HL-60/S4 (cell line): ENCODE results near the gene SOBP.
"Not testable (repeated sequence)": the region's sequence is repeated elsewhere in the genome, so short reads cannot be mapped to it uniquely, and the experiment has no call there.

ENCODE experiments used
- in situ Hi-C: fragments of 300-500 bp; cut with MboI; formaldehyde crosslinking; loops from 2 replicates; pipeline ENCODE4 v1.14.3; 2022; ENCODE audit warnings: low sequenced_read_pairs

SOBP gene

DNA sequence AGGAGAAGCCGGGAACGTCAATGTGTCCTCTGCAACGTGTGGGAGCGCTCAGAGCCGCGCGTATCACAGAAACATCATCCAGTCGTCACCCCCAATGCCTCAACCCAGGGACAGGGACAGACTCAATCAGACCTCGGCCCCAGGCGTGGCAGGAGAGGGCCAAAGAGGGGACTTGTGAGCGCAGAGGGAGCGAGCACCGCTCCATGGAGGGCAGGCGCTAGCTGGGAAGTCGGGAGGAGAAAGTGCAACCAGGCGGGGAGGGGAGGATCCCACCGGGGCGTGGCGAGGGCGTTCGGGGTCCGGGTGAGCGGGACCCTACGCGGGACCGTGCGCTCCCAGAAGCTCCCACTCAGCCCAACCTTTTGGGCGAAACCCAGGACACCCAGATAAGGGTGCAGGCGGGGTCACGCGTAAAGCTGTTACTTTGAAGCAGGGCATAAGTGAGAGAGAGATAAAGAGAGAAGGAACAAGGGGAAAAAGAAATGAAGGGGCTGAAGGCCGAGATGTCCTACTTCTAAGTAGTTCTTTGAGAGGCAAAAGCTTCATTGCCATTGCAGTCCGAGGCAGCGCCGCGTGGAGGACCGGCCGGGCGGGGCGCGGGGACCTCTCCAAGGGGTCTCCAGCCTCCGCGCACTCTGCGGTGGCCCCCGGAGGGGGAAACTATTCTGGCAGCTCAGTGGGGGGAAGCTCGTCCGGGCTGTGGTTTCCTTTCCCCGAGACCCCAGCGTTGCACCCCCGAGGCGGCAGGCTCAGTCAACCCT, 862 bp upstream of the SOBP start:
- in situ Hi-C loops = no loop called here

DNA sequence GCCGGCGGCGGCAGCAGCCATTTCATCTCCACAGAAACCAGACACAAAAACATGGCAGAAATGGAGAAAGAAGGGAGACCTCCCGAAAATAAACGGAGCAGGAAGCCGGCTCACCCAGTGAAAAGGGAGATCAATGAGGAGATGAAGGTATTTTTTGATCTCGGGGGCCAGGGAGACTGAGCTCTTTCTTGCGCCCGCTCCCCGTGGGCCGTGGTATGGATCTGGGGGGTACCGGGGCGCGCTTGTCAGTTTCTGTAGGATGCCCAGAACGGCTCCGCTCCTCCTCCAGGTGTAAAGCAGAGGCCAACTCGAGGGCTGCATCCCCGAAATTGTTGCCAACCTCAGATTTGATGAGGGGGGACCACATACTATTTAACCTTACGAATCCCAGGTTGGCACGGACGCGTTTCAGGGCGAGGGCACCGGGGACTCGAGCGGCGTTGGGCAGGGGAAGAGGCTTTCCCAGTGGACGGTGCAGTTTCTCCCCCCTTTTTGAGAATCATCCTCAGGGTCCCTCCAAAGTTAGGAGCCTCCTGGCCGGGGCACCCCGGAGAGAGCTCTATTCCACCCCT, 735 bp downstream of the SOBP start:
- in situ Hi-C loops = no loop called here

DNA sequence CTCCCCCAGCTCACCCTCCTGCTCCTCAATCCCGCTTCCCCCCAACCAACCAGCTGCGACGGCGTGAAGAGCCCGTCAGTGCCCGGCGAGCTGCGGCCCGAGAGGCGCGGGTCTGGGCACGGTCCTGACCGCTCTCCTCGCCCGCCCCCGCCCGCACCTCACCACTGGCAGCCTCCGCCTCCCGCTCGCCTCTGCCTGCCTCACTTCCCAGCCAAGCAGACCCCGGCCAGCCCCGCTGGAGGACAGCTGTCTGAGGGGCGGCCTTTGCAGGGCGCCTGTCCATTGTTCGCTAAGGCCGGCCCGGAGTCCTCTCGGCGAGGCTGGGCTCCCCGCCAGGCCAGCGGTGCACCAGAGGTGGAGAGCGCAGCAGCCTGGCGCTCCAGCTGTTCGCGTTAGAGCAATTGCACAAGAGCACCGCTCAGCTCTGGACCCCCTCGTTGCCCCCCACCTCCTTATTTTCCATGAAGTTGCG, 1.3 kb downstream of the SOBP start:
- in situ Hi-C loops = no loop called here

DNA sequence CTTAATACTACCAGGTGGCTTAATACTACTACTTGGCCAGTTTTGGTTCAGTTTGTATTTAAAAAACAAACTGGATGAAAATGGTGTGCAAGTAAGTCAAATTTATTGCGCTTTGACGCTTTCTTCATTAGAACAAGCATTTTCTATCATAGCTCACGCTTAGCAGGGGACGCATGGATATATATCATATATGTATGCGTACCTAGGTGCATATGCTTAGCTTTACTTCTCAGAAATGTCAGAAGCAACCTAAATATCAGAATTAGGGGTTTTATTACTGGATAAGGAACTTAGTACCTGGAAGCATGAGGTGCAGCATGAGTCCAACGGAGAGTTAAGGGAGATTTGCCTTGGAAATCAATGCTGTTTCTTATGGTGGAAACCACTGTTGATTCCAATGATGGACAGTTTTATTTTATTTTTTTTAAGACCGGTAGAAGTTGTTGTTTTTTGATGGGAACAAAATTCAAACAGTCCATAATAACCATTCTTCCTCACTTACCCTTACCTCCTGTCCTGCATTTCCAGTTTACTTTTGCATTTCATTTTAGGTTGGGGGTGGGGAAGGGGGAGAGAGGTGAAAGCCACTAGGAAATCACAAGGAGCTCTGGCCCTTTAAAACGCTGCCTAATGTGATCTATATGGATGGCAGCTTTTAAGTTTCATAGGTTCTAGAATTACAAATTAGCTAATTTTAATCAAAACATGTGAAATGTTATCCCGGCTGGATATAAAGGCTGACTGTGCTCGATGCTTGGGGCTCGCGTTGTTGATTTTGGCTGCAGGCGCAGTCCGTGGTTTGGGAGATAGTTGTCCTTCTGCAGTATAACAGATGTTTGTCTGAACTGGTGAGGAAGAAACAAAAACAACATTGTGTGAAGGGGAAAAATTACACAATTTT, 2.1 kb downstream of the SOBP start:
- in situ Hi-C loops = no loop called here

DNA sequence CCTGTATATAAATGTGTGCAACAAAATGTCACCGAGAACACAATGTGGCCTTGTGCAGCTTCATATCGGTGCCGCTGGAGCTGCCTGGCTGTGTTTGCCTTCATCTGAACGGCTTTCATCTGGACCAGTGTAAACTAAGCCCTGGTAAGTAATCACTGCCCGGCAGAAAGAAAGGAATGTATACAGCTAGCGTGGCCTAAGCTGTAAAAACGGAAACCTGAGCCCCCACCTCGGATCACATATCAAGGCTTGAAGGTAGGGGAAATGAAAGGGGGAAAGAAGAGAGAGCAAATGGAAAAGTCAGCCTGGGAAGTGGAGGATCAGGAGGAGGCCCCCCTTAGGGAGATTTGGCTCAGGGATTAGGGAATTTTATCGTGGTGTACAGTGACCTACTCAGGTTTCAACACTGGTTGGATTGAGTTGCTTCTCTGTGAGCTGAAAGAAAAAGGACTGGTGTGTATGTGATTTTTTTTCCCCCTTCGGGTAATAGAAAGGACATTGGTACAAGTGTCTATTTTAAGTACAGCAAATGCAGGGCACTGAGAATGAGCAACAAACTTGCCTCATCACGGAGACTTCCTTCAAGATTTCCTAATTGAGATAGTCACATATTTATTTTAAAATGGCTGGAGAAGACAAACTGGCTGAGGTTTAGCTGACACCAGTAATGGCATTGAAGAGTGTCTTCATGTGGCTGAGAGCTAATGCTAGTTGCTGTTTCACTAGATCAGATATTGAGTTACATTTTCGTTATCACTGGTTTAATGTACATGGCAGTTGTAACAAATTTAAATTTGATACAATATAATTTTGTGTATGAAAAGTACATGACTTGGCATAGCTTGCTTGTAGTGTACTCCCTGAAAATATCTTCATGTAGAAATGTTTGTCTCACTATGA, 3.5 kb downstream of the SOBP start:
- in situ Hi-C loops = no loop called here

DNA sequence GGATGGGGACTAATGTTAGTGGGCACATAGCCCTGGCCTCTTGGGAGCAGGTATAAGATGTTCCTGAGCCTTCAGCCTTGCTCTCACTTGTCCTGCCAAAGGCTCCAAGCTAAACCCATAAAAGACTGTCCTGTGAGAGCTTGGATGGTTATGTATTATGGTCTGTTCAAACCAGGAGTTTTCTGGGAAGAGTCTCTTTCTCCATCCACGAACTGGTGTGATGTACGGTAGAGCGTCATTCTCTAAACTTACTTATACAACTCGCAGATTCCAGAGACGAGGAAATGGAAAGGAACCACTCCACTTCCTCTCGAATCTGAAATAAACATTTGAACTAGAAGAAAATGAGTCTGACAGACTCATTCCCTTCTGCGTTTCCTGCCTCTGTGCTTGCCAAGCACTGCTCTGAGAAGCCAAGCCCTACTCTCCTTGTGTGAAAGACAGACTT, 5.3 kb downstream of the SOBP start:
- in situ Hi-C loops = no loop called here

DNA sequence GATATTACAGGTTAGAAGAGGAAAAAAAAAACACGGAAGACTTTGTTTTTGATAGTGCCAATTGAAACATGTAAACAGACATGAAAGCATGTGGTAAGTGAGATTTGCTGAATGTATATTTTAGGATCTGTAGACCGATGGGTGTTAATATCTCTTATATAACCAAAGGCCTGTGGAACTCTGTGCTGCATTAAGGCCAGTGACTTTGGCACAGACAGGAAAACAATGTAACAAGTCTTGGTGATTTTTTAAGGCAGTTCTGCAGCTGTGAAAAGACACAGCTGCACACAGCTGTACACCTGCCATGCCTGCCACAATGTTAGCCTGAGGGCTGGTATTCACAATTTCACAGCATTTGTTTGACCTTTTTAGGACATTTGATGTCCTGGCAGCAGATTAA, 6.1 kb downstream of the SOBP start:
- in situ Hi-C loops = no loop called here

DNA sequence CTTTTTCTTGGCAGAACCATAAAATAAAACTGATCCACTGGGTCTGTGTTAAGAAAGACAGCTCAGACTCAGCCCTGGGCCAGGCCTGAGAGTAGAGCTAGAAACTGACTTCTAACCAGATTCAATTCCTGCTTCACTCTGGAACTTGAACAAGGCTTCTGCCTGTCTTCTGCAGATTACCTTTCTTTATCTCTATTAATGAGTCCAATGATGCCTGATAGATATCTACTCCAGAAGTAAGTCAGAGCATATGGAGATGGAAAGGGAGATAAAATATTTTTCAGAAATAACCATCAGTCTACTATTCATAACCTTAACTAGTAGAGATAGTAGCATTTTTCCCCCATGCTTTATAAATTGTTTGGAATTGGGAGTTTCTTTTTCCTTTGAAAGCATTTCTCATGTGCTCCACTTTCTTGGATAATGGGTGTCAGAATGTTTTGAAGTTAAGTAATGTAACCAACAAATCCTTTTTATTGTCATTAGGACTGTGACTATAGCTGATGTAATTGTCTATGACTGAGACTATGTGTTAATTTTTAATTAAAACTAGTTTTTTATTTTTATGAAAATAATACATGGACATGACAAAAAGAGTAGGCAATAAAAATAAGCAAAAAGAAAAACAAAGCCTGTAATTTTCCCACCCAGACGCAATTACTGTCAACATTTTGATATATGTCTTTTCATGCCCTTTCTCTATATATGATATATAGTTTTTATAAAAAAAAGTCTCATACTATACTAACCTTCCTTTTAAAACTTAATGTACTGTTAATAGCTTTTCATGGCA, 7.2 kb downstream of the SOBP start:
- in situ Hi-C loops = no loop called here

DNA sequence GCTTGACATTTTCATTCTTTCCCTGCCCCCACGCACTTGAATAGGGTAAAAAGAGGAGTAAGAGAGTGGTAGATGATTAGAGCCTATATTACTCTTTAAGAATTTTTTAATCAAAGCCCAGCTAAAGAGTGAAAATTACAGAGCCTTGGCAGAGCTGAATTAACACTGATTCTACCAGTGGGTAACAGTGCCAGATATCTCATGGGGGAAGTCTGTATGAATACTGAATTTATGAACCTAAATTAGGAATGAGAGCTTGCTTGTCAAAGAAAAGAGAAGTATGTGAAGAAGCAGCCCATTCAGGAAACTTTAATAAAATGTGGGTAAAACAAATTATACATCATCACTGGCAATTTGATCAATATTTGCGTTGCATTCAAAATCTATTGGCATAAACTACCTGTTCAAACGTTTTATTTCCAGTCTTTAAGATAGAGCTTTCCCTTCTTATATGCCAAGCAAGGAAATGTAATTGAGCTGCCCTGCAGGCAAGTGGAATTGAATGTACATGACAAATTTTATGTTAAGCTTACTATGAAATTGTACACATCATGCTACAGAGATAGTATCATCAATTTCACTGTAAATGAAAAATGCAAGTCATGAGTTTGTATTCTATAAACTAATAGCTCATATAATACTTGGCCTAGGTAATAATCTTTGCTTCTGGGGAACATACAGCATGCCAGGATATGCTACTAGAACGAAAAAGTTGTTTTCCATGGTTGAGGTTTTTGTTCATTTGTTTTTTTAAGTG, 14.5 kb downstream of the SOBP start:
- in situ Hi-C loops = no loop called here

DNA sequence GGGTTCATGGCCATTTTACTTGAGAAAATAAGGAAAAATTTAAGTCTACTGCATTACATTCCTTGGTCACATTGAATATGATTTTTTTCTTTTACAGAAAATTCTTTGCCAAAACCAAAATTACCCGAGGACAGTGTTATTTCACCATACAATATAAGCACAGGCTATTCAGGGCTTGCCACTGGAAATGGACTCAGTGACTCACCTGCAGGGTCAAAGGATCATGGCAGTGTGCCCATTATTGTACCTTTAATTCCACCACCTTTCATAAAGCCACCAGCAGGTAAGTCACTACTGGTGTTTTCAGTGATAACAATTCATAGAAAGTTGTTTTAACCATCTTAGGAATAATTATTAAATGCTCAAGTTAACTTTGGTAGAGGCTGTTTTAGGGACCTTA, 16.2 kb downstream of the SOBP start:
- in situ Hi-C loops = no loop called here

DNA sequence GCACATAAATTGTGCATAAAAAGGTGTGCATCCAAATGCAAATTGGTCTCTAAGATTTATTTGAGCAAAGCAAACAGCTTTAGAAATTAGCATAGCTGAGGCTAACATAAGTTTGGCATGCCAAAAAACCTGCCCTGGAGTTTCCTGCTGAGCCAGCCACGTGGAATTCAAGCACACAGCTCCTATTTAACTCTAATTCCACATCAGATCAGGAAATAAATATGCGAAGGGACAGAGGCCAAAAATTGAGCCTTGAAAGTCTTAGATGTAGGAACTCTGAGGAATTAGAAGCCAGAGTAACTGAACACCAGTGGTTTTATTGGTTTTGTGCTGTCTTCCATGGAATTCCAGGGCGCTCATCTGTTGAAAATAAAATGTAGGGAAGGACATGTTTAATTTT, 19.6 kb downstream of the SOBP start:
- in situ Hi-C loops = no loop called here

DNA sequence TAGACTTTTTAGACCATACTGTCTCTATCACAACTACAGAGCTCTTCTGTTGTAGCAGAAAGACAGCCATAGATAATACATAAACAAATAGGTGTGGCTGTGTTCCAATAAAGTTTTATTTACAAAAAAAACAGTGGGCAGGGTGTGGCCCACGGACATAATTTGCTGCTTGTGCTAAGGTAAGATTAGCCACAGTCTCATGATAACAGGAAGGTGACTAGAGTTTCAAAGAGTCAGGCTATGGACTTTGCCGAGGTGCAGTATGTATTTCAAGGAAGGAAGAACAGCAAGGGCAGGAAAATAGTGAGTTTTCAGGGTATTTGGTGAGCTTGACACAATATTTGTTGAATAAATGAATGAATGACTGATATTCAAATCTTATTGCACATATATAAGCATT, 20.2 kb downstream of the SOBP start:
- in situ Hi-C loops = no loop called here

DNA sequence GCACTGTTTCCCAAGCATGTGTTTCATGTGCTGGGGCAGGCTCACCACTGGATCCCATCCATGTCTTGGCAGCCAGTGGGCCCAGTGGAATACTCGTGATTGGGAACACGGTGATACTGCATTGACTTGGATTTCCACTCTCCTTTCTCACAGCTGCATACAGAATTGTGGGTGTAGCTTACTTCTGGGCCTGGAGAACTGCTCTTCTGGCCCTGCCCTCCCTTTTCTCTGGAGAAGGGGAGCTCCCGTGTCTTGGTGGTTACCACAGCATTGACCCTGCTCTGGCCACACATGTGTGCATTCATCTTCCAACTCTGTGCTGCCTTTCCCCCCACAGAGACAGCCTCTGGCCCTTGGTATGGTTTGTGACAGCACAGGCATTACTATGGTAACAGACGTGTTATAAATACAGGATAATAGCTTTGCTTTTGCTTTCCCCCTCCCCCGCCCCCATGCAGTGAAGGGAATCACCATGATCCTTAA, 21.6 kb downstream of the SOBP start:
- in situ Hi-C loops = no loop called here

DNA sequence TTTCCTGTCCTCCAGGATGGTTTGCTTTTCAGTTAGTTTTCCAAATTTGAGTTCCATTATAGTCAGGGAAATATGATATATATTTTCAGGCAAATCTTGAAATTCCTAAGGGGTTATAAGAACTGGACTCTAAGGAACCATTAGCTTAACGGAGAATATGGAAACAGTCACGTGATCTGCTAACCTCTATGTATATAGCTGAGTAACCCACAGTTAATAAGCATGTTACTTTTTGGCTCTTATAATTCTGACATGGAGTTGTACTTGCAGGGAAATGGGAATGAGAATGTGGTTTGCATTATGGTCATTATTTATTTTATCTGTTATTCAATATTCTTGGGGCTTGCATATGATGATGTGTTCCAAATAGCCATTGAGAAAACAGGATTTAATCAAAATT, 23.3 kb downstream of the SOBP start:
- in situ Hi-C loops = no loop called here

DNA sequence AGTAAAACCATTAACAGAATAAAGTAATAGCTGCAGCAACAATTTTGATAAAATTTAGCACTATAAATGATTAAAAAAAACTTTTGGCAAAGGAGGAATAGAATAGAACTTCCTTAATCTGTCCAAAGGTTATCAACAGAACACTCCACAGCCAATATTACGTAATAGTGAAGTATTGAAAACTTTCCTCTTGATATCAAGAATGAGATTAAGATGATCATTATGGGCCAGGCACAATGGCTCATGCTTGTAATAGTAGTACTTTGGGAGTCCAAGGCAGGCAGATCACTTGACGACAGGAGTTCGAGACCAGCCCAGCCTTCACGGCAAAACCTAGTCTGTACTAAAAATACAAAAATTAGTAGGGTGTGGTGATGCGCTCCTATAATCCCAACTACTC, 26.0 kb downstream of the SOBP start:
- in situ Hi-C loops = no loop called here

DNA sequence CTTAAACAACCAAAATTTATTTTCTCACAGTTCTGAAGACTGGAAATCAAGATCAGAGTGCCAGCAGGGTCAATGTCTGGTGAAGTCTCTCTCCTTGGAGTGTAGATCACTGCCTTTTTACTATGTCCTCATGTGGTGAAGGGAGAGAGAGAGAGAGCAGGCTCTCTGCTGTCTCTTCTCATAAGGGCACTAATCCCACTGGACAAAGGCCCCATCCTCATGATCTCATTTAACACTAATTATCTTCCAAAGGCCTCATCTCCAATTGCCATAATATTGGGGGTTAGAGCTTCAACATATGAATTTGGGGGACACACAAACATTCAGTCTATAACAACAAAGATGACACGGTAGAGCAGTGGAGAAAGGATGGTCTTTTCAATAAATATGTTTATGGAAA, 27.4 kb downstream of the SOBP start:
- in situ Hi-C loops = no loop called here

DNA sequence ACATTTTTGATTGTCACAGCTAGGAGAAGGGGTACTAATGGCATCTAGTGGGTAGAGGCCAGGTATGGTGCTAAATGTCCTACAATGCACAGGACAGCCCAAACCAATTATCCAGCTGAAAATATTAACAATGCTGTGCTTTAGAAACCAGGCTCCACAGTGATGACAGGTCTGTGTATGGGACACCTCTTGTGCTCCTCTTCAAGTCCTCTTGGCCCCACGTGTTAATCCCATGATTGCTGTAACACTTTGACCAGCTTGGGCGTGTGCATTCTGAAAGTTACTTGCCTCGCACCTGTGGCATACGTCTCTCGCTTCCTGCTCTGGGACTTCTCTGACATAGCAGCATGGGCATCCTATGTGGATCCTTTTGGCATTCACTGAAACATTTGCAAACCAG, 29.3 kb downstream of the SOBP start:
- in situ Hi-C loops = not testable (repeated sequence)

DNA sequence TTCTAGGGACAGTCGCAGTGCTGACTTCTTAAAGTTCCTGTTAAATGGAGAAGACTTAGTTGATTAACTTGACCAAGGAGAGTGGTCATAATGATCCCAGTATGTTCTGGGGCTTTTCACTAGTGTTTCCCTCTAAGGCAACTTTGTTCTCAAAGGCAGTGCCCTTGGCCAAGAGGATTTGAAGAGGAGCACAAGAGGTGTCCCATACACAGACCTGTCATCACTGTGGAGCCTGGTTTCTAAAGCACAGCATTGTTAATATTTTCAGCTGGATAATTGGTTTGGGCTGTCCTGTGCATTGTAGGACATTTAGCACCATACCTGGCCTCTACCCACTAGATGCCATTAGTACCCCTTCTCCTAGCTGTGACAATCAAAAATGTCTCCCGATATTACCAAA, 30.8 kb downstream of the SOBP start:
- in situ Hi-C loops = not testable (repeated sequence)
